ENCODE results near the gene GRB10.

DNA sequence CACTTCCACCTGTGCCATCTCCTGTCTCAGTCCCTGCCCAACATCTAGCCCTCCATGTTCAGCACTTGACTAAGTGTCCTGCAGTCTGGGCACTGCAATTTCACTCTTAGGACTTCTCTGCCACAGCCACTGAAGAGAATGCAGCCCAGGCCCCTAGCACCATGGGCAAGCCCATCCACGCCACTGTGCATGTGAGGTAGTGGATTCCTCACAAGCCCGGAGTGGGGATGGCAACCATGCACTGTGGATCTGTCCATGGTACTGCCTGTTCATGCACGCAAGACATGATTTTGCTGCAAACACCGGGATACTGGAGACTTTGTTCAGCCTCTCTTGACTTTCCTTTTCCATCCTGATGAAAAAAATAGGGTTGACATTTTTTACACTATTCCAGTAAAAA, 229.8 kb downstream of the GRB10 start:
- TF ChIP-seq BHLHE40 (IDR thresholded peaks at IDR 0.05; ENCODE audit: borderline replicate concordance) (no peak), SUZ12 (IDR thresholded peaks at IDR 0.05) (no peak), FOXA1 (IDR thresholded peaks at IDR 0.05) (no peak), ELF4 (IDR thresholded peaks at IDR 0.05) (no peak), SP1 (IDR thresholded peaks at IDR 0.05) (no peak), L3MBTL2 (conservative IDR thresholded peaks at IDR 0.05) (no peak), FOXK2 (IDR thresholded peaks at IDR 0.05) (no peak), TARDBP (IDR thresholded peaks at IDR 0.05) (no peak), HDGF (IDR thresholded peaks at IDR 0.05; ENCODE audit: borderline replicate concordance) (no peak), FOXM1 (IDR thresholded peaks at IDR 0.05; ENCODE audit: borderline replicate concordance) (no peak), ARNT (IDR thresholded peaks at IDR 0.05) (no peak), ZNF384 (IDR thresholded peaks at IDR 0.05) (no peak)
- TF ChIP-seq, protein P1, sequence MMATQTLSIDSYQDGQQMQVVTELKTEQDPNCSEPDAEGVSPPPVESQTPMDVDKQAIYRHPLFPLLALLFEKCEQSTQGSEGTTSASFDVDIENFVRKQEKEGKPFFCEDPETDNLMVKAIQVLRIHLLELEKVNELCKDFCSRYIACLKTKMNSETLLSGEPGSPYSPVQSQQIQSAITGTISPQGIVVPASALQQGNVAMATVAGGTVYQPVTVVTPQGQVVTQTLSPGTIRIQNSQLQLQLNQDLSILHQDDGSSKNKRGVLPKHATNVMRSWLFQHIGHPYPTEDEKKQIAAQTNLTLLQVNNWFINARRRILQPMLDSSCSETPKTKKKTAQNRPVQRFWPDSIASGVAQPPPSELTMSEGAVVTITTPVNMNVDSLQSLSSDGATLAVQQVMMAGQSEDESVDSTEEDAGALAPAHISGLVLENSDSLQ (IDR thresholded peaks at IDR 0.05) = no peak
